HCT116 (cell line): ENCODE data around the gene DYNC1LI1. TPM values are rescaled to one million over a fixed set of nuclear protein-coding genes. Genes with fewer than 3 reads are reported as not detected.

ENCODE experiments used
- ATAC-seq: fragments of 200-7000 bp; cut with Tn5 transposase; 2 replicates; pipeline ENCODE4 v1.9.1; 2020; ENCODE audit warnings: mild to moderate bottlenecking, moderate library complexity
- BruUV-seq: library from RNA; stranded (reverse); fragments of 400-500 nt; replicated peaks from 2 replicates; lab custom pipeline; 2021; lab: Mats Ljungman, UMichigan
- CTCF ChIA-PET: fragments of 300-600 bp; sonication (Branson Sonifier 250); formaldehyde crosslinking; loops from one replicate; lab custom pipeline; 2021; ENCODE audit warnings: antibody characterized with exemption; lab: Charles Lee
- POLR2A ChIA-PET: fragments of 300-600, 350-600 bp; sonication (Branson Sonifier 250); formaldehyde crosslinking; loops from one replicate; lab custom pipeline; 2021; ENCODE audit warnings: antibody characterized with exemption; lab: Charles Lee
- RAD21 ChIA-PET, 2 experiments: fragments of 300-600 bp; sonication (Branson Sonifier 250); formaldehyde crosslinking; loops; one replicate each; lab custom pipeline; 2023; ENCODE audit warnings: low total read pairs in 2 of 2; ENCODE audit not compliant: uncharacterized antibody in 2 of 2, unreplicated experiment in 2 of 2, low non-redundant PET in 1 of 2; lab: Charles Lee
- DNase-seq: peaks from one replicate; pipeline ENCODE4 v3.0.0-alpha.2; 2010; ENCODE audit warnings: low read depth, low spot score
- H2AFZ ChIP-seq: fragments of 200-600 bp; shearing (Covaris generic), sonication (generic); 2 replicates; pipeline ENCODE4 v1.6.1; 2017; ENCODE audit warnings: low read depth, mixed run types, mixed read lengths, antibody characterized with exemption, low read length; ENCODE audit not compliant: poor library complexity, severe bottlenecking
- H3K27ac ChIP-seq: 2 replicates; pipeline ENCODE4 v1.5.1; 2012; ENCODE audit warnings: low read depth, low read length
- H3K27me3 ChIP-seq: fragments of 200-600 bp; sonication (generic); 2 replicates; pipeline ENCODE4 v1.6.1; 2016; ENCODE audit warnings: mixed run types, low read length, mixed read lengths; ENCODE audit not compliant: insufficient read depth
- H3K36me3 ChIP-seq, 2 experiments: fragments of 200-500 bp in 1 of 2; fragments of 200-600 bp in 1 of 2; sonication (Bioruptor generic) in 1 of 2; sonication (generic) in 1 of 2; 2 replicates each; pipeline versions ENCODE4 v1.5.1 to v1.6.1; 2014 to 2016; ENCODE audit warnings: low read length in 2 of 2, inconsistent platforms in 1 of 2, mixed read lengths in 1 of 2, mixed run types in 1 of 2; ENCODE audit not compliant: insufficient read depth in 2 of 2, control insufficient read depth in 1 of 2
- H3K4me1 ChIP-seq, 2 experiments: fragments of 200-600 bp in 1 of 2; sonication (generic) in 1 of 2; 2 replicates each; pipeline versions ENCODE4 v1.5.1 to v1.6.1; 2012 to 2017; ENCODE audit warnings: low read length in 2 of 2, inconsistent platforms in 1 of 2, mild to moderate bottlenecking in 1 of 2, mixed read lengths in 1 of 2, mixed run types in 1 of 2, moderate library complexity in 1 of 2; ENCODE audit not compliant: insufficient read depth in 2 of 2, control insufficient read depth in 1 of 2
- H3K4me2 ChIP-seq: fragments of 200-600 bp; sonication (generic); 2 replicates; pipeline ENCODE4 v1.6.1; 2017; ENCODE audit warnings: mixed run types, low read length, mixed read lengths
- H3K4me3 ChIP-seq, 2 experiments: fragments of 200-600 bp in 1 of 2; sonication (generic) in 1 of 2; replicated peaks in 1 of 2; 2 replicates each; pipeline ENCODE4 v1.5.1; 2011 to 2016; ENCODE audit warnings: low read length in 2 of 2, control low read depth in 1 of 2, low read depth in 1 of 2, mild to moderate bottlenecking in 1 of 2, mixed read lengths in 1 of 2, mixed run types in 1 of 2
- H3K79me2 ChIP-seq: fragments of 200-600 bp; sonication (generic); 2 replicates; pipeline ENCODE4 v1.6.1; 2017; ENCODE audit warnings: mild to moderate bottlenecking, mixed run types, low read length, moderate library complexity, mixed read lengths; ENCODE audit not compliant: insufficient read depth
- H3K9ac ChIP-seq: fragments of 200-600 bp; sonication (generic); 2 replicates; pipeline ENCODE4 v1.6.1; 2016; ENCODE audit warnings: low read length, mixed read lengths
- H3K9me2 ChIP-seq: fragments of 200-600 bp; sonication (generic), shearing (Covaris generic); 2 replicates; pipeline ENCODE4 v1.6.1; 2017; ENCODE audit warnings: mixed run types, mild to moderate bottlenecking, moderate library complexity; ENCODE audit not compliant: insufficient read depth
- H3K9me3 ChIP-seq, 2 experiments: fragments of 200-500 bp in 1 of 2; fragments of 200-600 bp in 1 of 2; sonication (Bioruptor generic) in 1 of 2; sonication (generic) in 1 of 2; 2 replicates each; pipeline ENCODE4 v1.6.1; 2014 to 2017; ENCODE audit warnings: low read length in 2 of 2, mixed read lengths in 2 of 2, inconsistent platforms in 1 of 2, low read depth in 1 of 2, mild to moderate bottlenecking in 1 of 2, mixed run types in 1 of 2, moderate library complexity in 1 of 2; ENCODE audit not compliant: control insufficient read depth in 1 of 2, insufficient read depth in 1 of 2
- H4K20me1 ChIP-seq: fragments of 200-600 bp; sonication (generic), shearing (Covaris generic); 2 replicates; pipeline ENCODE4 v1.6.1; 2017; ENCODE audit warnings: mixed run types, mild to moderate bottlenecking, moderate library complexity; ENCODE audit not compliant: insufficient read depth
- CBX3 ChIP-seq: IDR thresholded peaks from 2 replicates; pipeline ENCODE4 v1.6.1; 2012; ENCODE audit warnings: low read depth
- EGR1 ChIP-seq: IDR thresholded peaks from 2 replicates; pipeline ENCODE4 v1.6.1; 2012; ENCODE audit warnings: low read depth
- EZH2phosphoT487 ChIP-seq: fragments of 200-600 bp; IDR thresholded peaks from 2 replicates; pipeline ENCODE4 v1.6.1; 2018; ENCODE audit warnings: antibody characterized with exemption, borderline replicate concordance
- FOSL1 ChIP-seq: IDR thresholded peaks from 2 replicates; pipeline ENCODE4 v1.6.1; 2012; ENCODE audit warnings: low read depth
- POLR2A ChIP-seq: IDR thresholded peaks from 2 replicates; pipeline ENCODE4 v1.7.0; 2011; ENCODE audit warnings: borderline replicate concordance; ENCODE audit not compliant: insufficient read depth, insufficient read length; ENCODE audit errors: extremely low read depth
- POLR2AphosphoS5 ChIP-seq: IDR thresholded peaks from 2 replicates; pipeline ENCODE4 v1.6.1; 2011; ENCODE audit warnings: mild to moderate bottlenecking, low read depth, low read length, moderate library complexity
- RAD21 ChIP-seq: IDR thresholded peaks from 2 replicates; pipeline ENCODE4 v1.6.1; 2012; ENCODE audit warnings: low read depth, mild to moderate bottlenecking
- TCF7L2 ChIP-seq: IDR thresholded peaks from 2 replicates; pipeline ENCODE4 v1.7.0; 2011; ENCODE audit warnings: borderline replicate concordance, inconsistent platforms; ENCODE audit not compliant: insufficient read depth, insufficient read length; ENCODE audit errors: extremely low read depth
- YY1 ChIP-seq: IDR thresholded peaks from 2 replicates; pipeline ENCODE4 v1.6.1; 2011; ENCODE audit warnings: low read length, low read depth, moderate library complexity, mild to moderate bottlenecking; ENCODE audit not compliant: insufficient replicate concordance; ENCODE audit errors: extremely low read depth
- ZFX ChIP-seq: fragments of 450-650 bp; IDR thresholded peaks from 2 replicates; pipeline ENCODE4 v1.6.1; 2017
- ZNF274 ChIP-seq: fragments of 200-500 bp; sonication (Bioruptor generic); IDR thresholded peaks from 2 replicates; pipeline ENCODE4 v1.6.1; 2014; ENCODE audit warnings: mild to moderate bottlenecking, low read depth, low read length, inconsistent platforms
- intact Hi-C: fragments of 100-400 bp; cut with micrococcal nuclease; formaldehyde crosslinking; loops from 2 replicates; pipeline ENCODE4 v1.10.0; 2022
- total RNA-seq: library from RNA; stranded (reverse); gene quantifications from one replicate; pipeline ENCODE4 v1.2.1, GENCODE V29; 2021; ENCODE audit not compliant: unreplicated experiment
- TF ChIP-seq, protein P1 (sequence below): IDR thresholded peaks from 2 replicates; pipeline ENCODE4 v1.6.1; 2012; ENCODE audit warnings: low read depth
- TF ChIP-seq, protein P2 (sequence below): IDR thresholded peaks from 2 replicates; pipeline ENCODE4 v1.6.1; 2011; ENCODE audit warnings: mild to moderate bottlenecking, low read length, moderate library complexity; ENCODE audit not compliant: insufficient replicate concordance; ENCODE audit errors: extremely low read depth

Gene DYNC1LI1
- total RNA-seq, 1 experiment from 2014 or later = 39.4 TPM

DNA sequence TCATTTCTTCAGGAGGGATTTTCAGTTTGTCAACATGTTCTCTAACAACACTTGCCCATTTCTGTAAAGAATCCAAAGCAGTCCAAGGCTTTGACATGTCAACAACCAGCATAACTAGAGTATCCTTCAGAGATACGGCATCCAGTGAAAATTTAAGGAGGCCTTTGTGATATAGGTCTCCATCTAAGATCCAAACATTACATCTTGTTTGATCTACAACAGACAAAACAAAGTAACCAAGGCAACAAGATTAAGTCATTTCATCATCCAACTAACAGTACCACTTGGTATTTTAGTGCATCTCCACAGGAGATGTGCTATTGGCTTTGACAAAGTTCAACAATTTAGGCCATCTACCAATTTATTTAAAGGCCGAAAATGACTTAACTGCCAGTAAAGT lies 25.8 kb downstream of the DYNC1LI1 start (continued):
- TF ChIP-seq, protein P1, sequence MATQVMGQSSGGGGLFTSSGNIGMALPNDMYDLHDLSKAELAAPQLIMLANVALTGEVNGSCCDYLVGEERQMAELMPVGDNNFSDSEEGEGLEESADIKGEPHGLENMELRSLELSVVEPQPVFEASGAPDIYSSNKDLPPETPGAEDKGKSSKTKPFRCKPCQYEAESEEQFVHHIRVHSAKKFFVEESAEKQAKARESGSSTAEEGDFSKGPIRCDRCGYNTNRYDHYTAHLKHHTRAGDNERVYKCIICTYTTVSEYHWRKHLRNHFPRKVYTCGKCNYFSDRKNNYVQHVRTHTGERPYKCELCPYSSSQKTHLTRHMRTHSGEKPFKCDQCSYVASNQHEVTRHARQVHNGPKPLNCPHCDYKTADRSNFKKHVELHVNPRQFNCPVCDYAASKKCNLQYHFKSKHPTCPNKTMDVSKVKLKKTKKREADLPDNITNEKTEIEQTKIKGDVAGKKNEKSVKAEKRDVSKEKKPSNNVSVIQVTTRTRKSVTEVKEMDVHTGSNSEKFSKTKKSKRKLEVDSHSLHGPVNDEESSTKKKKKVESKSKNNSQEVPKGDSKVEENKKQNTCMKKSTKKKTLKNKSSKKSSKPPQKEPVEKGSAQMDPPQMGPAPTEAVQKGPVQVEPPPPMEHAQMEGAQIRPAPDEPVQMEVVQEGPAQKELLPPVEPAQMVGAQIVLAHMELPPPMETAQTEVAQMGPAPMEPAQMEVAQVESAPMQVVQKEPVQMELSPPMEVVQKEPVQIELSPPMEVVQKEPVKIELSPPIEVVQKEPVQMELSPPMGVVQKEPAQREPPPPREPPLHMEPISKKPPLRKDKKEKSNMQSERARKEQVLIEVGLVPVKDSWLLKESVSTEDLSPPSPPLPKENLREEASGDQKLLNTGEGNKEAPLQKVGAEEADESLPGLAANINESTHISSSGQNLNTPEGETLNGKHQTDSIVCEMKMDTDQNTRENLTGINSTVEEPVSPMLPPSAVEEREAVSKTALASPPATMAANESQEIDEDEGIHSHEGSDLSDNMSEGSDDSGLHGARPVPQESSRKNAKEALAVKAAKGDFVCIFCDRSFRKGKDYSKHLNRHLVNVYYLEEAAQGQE = no peak
- TF ChIP-seq RAD21 (no peak), YY1 (no peak), ZFX (no peak)
- TF ChIP-seq, all 23 proteins: peak for 0

DNA sequence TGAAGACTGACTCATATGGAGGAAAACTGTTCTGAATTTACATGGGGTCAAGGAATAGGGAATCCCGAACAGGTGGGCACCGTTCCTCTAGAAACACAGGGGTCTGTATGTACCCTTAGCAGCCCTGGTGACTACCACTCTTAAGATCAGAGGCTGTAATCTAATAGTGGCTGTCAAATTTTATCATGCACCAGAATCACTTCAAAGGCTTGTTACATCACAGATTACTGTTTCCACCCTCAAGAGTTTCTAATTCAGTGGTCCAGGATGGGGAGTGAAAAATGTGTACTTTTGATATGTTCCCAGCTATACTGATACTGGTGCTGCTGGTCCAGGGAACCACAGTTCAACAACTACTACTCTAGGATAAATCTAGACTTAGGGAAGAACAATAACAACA lies 27.9 kb downstream of the DYNC1LI1 start:
- Histone ChIP-seq H3K27ac (no peak overlapping the region), H4K20me1 (peaks cover 4% of the 10 kb centered on the region; the same call in 1 of the 2 replicates), H3K4me3 (no peak overlapping the region), H2AFZ (no peak overlapping the region), H3K79me2 (peaks cover 44% of the 10 kb centered on the region), H3K27me3 (no peaks in the 10 kb centered on the region), H3K4me1 (peaks cover 8 to 11% of the 10 kb centered on the region in 2 experiments), H3K9me3 (no peaks in the 10 kb centered on the region), H3K4me2 (no peak overlapping the region; the same call in 1 of the 2 replicates), H3K36me3 (no peaks in the 10 kb centered on the region), H3K9ac (no peak overlapping the region), H3K9me2 (no peaks in the 10 kb centered on the region)
- no peak for ATAC-seq
- no TSS peak for BruUV-seq
- TF ChIP-seq POLR2A (no peak), CBX3 (no peak), EZH2phosphoT487 (no peak), FOSL1 (no peak), EGR1 (no peak), POLR2AphosphoS5 (no peak), TCF7L2 (no peak), ZNF274 (no peak)
- TF ChIP-seq, protein P2, sequence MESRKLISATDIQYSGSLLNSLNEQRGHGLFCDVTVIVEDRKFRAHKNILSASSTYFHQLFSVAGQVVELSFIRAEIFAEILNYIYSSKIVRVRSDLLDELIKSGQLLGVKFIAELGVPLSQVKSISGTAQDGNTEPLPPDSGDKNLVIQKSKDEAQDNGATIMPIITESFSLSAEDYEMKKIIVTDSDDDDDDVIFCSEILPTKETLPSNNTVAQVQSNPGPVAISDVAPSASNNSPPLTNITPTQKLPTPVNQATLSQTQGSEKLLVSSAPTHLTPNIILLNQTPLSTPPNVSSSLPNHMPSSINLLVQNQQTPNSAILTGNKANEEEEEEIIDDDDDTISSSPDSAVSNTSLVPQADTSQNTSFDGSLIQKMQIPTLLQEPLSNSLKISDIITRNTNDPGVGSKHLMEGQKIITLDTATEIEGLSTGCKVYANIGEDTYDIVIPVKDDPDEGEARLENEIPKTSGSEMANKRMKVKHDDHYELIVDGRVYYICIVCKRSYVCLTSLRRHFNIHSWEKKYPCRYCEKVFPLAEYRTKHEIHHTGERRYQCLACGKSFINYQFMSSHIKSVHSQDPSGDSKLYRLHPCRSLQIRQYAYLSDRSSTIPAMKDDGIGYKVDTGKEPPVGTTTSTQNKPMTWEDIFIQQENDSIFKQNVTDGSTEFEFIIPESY = no peak
- ChIA-PET POLR2A (no interaction called here), CTCF (no interaction called here), RAD21 (no interaction called here)
- intact Hi-C loops = no loop called here
- DNase-seq = no peak
